AG04449 (cell line): Measurements from ENCODE around the gene WNT6.

Experiments used
- CTCF ChIA-PET: fragments of 350-600 bp; formaldehyde crosslinking; extraction: SDS; loops from one replicate; lab custom pipeline; 2021; ENCODE audit warnings: antibody characterized with exemption; lab: Yijun Ruan, JAX
- POLR2A ChIA-PET: fragments of 400-600, 350-600 bp; formaldehyde crosslinking; extraction: SDS; loops from one replicate; lab custom pipeline; 2020; ENCODE audit warnings: antibody characterized with exemption, inconsistent platforms; lab: Yijun Ruan, JAX
- DNase-seq: peaks from one replicate; pipeline ENCODE4 v3.0.0-alpha.2; 2010; ENCODE audit warnings: low read depth, low spot score
- H3K4me3 ChIP-seq: 2 replicates; pipeline ENCODE4 v1.5.1; 2011; ENCODE audit warnings: low read depth, mild to moderate bottlenecking, control low read depth, low read length
- TF ChIP-seq, protein P1 (sequence below): IDR thresholded peaks from one replicate; pipeline ENCODE4 v1.5.1; 2011; ENCODE audit warnings: mild to moderate bottlenecking, moderate library complexity, low read length, control low read depth, inconsistent platforms; ENCODE audit not compliant: insufficient read depth; ENCODE audit errors: missing control alignments

Gene WNT6

GRCh38 chr2:218894151-218894879, 34.7 kb downstream of the WNT6 start:
- H3K4me3 ChIP-seq, result no peak overlapping the region
- TF ChIP-seq, protein P1, sequence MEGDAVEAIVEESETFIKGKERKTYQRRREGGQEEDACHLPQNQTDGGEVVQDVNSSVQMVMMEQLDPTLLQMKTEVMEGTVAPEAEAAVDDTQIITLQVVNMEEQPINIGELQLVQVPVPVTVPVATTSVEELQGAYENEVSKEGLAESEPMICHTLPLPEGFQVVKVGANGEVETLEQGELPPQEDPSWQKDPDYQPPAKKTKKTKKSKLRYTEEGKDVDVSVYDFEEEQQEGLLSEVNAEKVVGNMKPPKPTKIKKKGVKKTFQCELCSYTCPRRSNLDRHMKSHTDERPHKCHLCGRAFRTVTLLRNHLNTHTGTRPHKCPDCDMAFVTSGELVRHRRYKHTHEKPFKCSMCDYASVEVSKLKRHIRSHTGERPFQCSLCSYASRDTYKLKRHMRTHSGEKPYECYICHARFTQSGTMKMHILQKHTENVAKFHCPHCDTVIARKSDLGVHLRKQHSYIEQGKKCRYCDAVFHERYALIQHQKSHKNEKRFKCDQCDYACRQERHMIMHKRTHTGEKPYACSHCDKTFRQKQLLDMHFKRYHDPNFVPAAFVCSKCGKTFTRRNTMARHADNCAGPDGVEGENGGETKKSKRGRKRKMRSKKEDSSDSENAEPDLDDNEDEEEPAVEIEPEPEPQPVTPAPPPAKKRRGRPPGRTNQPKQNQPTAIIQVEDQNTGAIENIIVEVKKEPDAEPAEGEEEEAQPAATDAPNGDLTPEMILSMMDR, result no peak
- no peak for DNase-seq
- CTCF ChIA-PET, result interaction anchor here (1.0 to 16.3 kb wide), 2 partner anchors 9 to 14 kb away, joined by 5 to 453 read pairs; partner anchors contain the start of gene WNT10A
- POLR2A ChIA-PET, result no interaction called here

DNA sequence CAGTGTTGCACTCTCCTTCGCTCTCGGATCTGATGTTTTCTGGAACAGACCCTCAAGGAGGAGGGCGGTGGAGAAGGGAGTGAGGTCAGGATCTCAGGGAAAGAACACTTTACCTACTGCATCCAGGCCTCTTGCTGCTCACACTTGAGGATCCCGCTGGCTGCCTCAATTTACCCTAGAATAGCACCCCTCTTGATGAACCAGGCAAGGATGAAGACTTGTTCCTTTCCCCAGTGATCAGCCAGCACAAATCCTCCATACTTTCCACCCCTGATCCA, 35.2 kb downstream of the WNT6 start:
- DNase-seq, result no peak
- TF ChIP-seq, protein P1, result no peak
- ChIA-PET CTCF (interaction anchor here (16.3 kb wide), 1 partner anchor 14 kb away, joined by 453 read pairs; the partner anchor contains the start of gene WNT10A), POLR2A (no interaction called here)
- no peak overlapping the region for H3K4me3 ChIP-seq

DNA sequence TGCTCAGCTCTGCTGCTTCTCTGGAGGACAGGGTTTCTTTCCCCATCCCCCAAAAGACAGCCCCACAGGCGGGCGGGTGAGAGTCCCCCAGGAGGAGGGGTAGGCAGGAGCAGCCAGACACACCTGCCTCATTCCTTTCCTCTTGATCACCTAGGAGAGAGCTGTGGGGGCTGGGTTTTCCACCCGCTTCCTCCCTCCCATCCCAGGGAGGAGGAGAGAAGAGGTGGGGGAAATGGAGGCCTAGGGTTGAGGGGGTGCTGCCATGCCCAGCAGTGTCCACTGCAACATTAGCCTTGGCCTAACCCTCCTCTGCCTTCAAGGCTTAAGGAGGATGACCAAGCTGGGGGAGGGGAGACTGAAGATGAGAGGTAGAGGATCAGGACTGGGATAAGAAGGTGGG, 35.7 kb downstream of the WNT6 start:
- POLR2A ChIA-PET, result no interaction called here
- DNase-seq, result no peak
- CTCF ChIA-PET, result interaction anchor here (1.4 to 16.3 kb wide), 2 partner anchors 11 to 15 kb away, joined by 7 to 453 read pairs; partner anchors contain the start of gene WNT10A
- no peak overlapping the region for H3K4me3 ChIP-seq
- TF ChIP-seq, protein P1, result no peak

GRCh38 chr2:218895759-218896500, 36.3 kb downstream of the WNT6 start:
- POLR2A ChIA-PET, result no interaction called here
- no peak overlapping the region for H3K4me3 ChIP-seq
- TF ChIP-seq, protein P1, result no peak
- CTCF ChIA-PET, result interaction anchor here (1.4 to 16.3 kb wide), 5 partner anchors 10 to 176 kb away, joined by 3 to 453 read pairs (median 22); partner anchors contain the start of genes WNT10A and WNT6
- no peak for DNase-seq

DNA sequence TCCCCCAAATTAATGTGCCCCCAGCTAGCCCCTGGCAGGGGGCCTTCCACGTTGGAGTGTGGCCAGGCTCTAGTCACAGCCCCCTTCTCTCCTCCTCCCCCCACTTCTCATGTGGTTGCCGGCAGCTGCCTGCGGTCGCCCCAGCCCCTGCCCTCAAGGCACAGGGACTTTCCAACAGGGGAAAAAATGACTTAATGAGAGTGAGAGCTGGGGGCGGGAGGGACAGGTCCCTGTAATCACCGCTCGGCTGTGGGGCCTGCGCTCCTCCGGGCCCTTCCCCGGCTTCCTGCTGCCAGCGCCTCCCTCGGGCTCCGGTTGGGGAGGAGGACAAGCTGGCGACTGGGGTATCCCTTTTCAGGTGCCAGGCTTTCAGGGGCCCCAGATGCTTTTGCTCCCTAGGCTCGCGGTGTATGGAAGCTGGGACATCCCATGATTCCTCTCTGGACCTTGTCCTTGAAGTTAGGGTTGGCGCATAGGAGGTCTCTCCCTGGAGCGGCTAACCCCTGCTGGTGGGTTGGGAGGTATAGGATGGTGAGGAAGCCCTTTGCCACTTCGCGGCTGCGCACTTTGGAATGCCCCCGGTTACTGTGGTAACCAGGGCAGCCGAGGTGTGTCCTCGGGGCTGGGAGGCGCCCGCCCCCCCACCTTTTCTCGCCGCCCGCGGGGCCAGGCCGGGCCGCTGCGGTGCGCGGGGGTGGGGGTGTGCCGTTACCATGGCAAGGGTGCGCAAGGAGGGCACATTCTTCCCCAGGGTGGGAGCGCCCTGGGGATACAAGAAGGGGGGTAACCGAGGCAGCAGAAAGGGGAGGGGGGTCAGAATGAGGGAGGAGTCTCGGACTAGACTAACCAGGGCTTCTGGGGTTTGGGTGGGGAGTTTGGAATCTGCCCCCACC, 37.1 kb downstream of the WNT6 start:
- H3K4me3 ChIP-seq, result no peak overlapping the region
- ChIA-PET POLR2A (no interaction called here), CTCF (interaction anchor here (1.2 to 16.3 kb wide), 11 partner anchors 9 to 255 kb away, joined by 3 to 453 read pairs (median 7); partner anchors contain the start of genes WNT10A and WNT6)
- TF ChIP-seq, protein P1, result no peak
- no peak for DNase-seq
